ENCODE results near the gene CYP1B1. TPM values are rescaled to one million over a fixed set of nuclear protein-coding genes. Genes with fewer than 3 reads are reported as not detected.
A peak's percentile ranks its signal among the peaks of the same experiment; 100 is the strongest.

CYP1B1 gene
- total RNA-seq, 1 experiment from 2014 or later, result 4.2 TPM

- Mint-ChIP-seq H3K4me1 (peaks cover 3% of the 10 kb centered on the region; the same call in 1 of the 2 replicates), H3K4me3 (no peak overlapping the region), H3K36me3 (peaks cover 8% of the 10 kb centered on the region; the same call in 1 of the 2 replicates), H3K9me3 (peaks cover 19% of the 10 kb centered on the region), H3K27me3 (ENCODE audit: low read depth) (no peaks in the 10 kb centered on the region; the same call in 1 of the 2 replicates), H3K27ac (no peak overlapping the region)
- CTCF ChIA-PET, result interaction anchor here (0.6 to 1.6 kb wide), 9 partner anchors 9 to 200 kb away, joined by 3 to 22 read pairs (median 6); partner anchors contain the start of gene CYP1B1
- POLR2A ChIA-PET, result no interaction called here
- ATAC-seq (peak; percentile 94), DNase-seq (ENCODE audit: low spot score) (peak; percentile 95)
- 0 out of 2 replicates have a peak, but pooled peaks have one; percentile 60 for TF ChIP-seq ZMAT4 (CRISPR knock-in tag; IDR thresholded peaks at IDR 0.05)
- TF ChIP-seq SMAD3 (CRISPR knock-in tag; IDR thresholded peaks at IDR 0.05; ENCODE audit: borderline replicate concordance), result no peak
- no peak for TF ChIP-seq TEAD4 (CRISPR knock-in tag; IDR thresholded peaks at IDR 0.05)
- TF ChIP-seq ZNF512 (CRISPR knock-in tag; IDR thresholded peaks at IDR 0.05; ENCODE audit: borderline replicate concordance), result no peak
- no peak for TF ChIP-seq ZBTB43 (CRISPR knock-in tag; IDR thresholded peaks at IDR 0.05)
- TF ChIP-seq FOXJ3 (CRISPR knock-in tag; IDR thresholded peaks at IDR 0.05; ENCODE audit: borderline replicate concordance), result no peak
- no peak for TF ChIP-seq TP53 (CRISPR knock-in tag; IDR thresholded peaks at IDR 0.05)
- TF ChIP-seq CTCF (IDR thresholded peaks at IDR 0.05), result peak; percentile 98
- TF ChIP-seq MLX (CRISPR knock-in tag; IDR thresholded peaks at IDR 0.05), result no peak
- TF ChIP-seq ARID4B (CRISPR knock-in tag; IDR thresholded peaks at IDR 0.05; ENCODE audit: borderline replicate concordance), result no peak
- TF ChIP-seq ZNF671 (CRISPR knock-in tag; IDR thresholded peaks at IDR 0.05), result no peak
- TF ChIP-seq ZNF219 (CRISPR knock-in tag; IDR thresholded peaks at IDR 0.05; ENCODE audit: borderline replicate concordance), result no peak
- no peak for TF ChIP-seq SP1 (CRISPR knock-in tag; conservative IDR thresholded peaks at IDR 0.05)
- no peak for TF ChIP-seq ESRRA (CRISPR knock-in tag; IDR thresholded peaks at IDR 0.05; ENCODE audit: borderline replicate concordance)
- TF ChIP-seq IRF1 (CRISPR knock-in tag; IDR thresholded peaks at IDR 0.05), result no peak
- TF ChIP-seq RORB (CRISPR knock-in tag; IDR thresholded peaks at IDR 0.05), result no peak
- no peak for TF ChIP-seq ETV6 (CRISPR knock-in tag; IDR thresholded peaks at IDR 0.05)
Measured at GRCh38 chr2:38115216-38116032, 39.5 kb upstream of the CYP1B1 start.

All from WTC11 (cell line).